ENCODE data around the gene SUZ12.
A peak's percentile ranks its signal among the peaks of the same experiment; 100 is the strongest.
"Not testable (repeated sequence)": the region's sequence is repeated elsewhere in the genome, so short reads cannot be mapped to it uniquely, and the experiment has no call there.

Gene SUZ12

DNA sequence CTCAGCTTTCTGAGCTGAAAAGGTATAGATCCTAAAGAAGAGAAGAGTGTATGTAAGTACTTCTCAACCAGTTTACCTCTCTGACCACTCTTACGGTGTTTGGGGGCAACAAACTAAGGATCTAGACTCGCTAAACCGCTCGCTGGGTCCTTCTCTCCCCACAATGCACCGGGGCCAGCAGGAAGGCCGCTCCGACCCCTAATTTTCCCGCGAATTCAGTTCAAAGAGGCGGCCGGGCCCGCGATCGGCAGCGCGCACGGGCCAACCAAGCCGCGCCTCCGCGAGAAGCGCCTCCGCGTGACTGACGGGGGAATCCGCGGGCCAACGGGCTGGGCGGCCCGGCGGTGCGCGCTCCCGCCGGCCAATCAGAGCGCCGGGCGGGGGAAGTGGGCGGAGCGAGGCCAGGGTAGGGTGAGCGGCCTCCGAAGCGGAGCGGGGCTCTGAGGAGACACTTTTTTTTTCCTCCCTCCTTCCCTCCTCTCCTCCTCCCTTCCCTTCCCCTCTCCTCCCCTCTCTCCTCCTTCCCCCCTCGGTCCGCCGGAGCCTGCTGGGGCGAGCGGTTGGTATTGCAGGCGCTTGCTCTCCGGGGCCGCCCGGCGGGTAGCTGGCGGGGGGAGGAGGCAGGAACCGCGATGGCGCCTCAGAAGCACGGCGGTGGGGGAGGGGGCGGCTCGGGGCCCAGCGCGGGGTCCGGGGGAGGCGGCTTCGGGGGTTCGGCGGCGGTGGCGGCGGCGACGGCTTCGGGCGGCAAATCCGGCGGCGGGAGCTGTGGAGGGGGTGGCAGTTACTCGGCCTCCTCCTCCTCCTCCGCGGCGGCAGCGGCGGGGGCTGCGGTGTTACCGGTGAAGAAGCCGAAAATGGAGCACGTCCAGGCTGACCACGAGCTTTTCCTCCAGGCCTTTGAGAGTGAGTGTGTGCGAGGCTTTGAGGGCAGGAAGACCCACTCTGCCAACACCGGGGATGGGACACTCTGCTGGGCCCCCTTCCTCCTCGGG lies at the start of gene SUZ12:
Gene SUZ12 (plus strand): TSS at position 393 of the 995 bp plus-strand sequence. CDS start 240 bp downstream, at position 633.
- DNase-seq: peak; percentile 42 to 76 (median 50)

DNA sequence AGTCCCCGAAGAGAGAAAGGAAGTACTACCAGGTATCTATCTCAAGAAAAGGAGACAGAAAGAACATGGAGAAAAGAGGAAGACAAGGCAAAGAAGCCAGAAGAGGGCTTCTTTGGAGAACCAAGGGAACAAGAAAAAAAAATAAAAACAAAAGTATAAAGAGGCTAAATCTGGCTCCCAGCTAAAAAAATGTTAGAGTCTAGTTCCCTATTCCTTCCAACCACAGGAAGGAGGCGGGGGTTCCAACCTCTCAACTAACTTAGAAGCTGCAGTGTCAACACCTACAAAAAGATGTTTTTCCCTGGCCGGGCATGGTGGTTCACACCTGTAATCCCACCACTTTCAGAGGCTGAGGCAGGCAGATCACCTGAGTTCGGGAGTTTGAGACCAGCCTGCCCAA lies 48.7 kb upstream of the SUZ12 start:
- no peak for DNase-seq

DNA sequence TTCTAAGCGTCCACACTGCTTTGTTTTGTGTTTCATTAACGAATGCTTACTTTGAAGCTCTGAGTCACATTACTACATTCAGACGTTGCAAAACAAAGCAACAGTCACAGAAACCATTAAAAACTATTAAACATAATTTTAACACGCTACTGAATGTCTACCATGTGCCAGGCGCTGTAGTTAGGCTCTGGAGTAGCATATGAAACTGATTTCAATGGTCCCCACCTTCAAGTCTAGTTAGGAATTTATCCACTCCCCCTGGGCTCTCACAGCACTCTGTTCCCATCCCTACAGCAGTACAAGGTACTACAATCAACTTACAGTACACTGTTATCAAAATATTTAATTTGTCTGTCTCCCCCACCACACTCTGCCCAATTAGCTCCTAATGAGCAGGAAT lies 35.9 kb upstream of the SUZ12 start:
- no peak for DNase-seq

DNA sequence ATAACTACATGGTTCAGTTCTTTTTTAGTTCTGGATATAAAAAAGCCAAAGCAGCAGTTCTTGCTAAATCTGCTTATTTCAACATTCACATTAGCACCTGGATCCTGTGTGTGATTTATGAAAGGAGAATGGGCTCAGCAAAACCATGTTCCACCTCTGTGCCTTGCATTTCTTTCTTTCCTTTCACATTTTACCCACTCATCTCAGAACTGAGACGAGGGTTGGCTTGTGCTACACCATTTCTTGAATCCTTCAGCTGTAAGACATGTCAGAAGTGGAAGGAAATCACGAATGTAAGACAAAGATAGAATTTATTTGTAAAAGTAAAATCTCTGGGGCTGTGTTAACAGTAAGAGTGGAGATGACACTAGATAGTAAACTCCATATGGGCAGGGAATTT lies 34.1 kb upstream of the SUZ12 start:
- no peak for DNase-seq

DNA sequence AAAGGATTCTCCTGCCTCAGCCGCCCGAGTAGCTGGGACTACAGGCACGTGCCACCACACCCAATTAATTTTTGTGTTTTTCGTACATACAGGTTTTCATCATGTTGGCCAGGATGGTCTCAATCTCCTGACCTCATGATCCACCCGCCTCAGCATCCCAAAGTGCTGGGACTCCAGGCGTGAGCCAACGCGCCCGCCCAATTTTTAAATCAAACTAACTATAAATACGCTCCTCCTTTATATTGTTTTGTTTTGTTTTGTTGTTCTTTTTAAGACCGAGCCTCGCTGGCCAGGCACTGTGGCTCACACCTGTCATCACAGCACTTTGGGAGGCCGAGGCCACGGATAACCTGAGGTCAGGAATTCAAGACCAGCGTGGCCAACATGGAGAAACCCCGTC lies 33.4 kb upstream of the SUZ12 start:
- no peak for DNase-seq

DNA sequence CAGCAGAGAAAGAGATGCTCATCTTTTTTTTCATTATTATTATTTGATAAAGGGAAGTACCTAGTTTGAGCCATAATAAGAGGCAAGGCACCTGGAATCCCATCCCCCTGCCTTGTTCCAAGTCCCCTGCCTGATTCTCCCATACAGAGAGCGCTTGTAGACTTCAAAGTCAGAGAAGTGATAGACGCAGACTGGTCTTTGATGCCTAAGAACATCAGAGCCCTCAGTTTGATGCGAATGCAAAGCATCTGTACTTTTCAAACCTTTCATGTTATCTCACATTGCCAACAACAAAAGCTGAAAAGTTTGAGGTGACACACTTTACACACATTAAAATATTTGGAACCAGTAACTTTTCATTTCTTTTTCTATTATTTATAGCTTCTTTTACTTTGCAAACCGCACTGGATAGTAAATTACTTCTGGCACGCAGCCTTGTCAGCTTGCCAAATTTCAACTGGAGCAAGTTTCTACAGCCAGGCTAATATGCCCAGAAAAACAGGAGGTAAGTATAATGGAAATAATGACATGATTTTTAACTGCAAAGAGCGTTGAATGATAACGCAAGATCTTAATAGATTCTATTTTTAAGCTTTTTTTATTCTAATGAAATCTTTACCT lies 29.4 kb upstream of the SUZ12 start:
- no peak for DNase-seq

DNA sequence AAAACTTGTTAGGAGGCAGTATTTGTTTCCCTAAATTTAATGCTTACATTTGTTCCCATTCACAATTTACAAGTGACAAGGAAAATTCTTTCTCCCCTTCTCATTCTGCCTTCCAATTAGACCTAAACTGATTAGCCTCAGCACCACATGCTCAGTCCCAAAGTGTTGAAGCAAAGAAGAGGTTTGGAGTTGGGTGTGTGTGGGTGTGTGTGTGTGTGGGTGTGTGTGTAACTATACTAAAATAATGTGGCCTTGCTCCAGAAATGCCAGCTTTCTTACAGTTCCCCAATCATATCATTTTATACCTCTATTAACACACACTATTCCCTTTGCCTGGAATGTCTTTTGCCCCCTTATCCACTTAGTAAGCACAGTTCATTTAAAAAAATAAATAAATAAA lies 28.4 kb upstream of the SUZ12 start:
- no peak for DNase-seq

DNA sequence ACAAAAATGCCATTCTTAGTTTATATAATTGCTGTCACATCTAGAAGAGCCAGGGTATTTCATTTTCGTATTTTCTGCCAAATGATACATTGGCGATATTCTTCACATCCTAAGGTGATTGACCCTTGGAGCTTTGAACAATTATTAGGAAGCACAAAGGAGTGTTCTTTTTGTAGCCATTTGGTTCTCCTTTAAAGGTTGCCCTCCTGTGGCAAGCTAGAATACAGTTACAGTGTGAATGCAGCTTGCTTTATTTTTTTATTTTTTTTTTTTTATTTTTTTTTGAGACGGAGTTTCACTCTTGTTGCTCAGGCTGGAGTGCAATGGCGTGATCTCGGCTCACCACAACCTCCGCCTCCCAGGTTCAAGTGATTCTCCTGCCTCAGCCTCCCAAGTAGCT lies 24.1 kb upstream of the SUZ12 start:
- not testable (repeated sequence) for DNase-seq

DNA sequence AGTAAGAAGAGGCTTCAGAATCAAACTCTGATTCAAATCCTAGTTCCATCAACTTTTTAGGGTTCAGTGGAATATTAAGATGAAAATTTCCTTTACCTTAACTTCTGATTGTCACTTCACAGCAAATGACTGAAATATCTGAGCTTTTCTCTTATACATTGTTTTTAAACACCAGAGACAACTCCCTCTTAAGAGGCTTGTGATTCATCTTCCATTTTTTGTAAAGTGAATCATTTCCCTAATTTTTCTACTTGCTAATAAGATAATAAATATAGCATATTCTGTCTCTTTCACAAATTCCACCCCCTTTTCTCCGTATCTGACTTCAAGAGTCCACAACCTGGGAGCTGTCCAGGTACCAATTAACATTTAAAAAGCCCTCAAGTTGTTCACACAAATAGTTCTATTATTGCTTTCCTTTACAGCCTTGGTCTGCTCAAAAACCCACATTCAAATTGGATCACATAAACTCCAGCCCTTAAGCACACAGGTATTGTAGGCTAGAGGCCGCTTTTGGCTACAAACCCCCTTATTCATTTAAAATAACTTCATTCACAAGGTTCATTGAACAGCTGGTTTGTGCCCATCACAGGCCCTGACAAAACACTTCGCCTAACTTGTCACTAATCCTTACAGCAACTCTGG lies 21.2 kb upstream of the SUZ12 start:
- DNase-seq: no peak

DNA sequence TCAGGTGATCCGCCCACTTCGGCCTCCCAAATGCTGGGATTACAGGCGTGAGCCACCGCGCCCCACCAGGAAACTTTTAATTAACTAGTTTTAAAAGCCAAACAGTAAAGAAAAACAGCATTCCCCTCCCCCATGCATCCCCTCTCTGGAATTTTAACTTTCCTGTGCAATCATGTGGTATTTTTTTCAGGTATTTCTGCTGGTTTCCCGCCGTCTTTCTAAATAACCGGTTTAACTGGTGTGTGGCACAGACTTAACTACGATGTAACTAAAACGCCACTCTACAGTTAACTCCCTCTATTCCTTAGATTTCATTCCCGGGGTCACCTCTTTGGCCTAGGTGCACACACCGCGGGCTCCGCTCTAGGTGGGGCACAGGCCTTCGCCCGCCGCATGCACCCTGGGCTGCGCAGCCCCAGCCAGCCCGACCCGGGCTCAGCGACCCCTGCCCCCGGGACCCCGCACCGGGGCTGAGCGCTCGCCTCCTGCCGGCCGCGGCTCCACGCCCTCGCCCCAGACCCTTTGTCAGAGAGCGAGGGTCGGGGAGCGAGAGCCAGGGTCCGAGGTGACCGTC lies 20.2 kb upstream of the SUZ12 start:
- DNase-seq: no peak

DNA sequence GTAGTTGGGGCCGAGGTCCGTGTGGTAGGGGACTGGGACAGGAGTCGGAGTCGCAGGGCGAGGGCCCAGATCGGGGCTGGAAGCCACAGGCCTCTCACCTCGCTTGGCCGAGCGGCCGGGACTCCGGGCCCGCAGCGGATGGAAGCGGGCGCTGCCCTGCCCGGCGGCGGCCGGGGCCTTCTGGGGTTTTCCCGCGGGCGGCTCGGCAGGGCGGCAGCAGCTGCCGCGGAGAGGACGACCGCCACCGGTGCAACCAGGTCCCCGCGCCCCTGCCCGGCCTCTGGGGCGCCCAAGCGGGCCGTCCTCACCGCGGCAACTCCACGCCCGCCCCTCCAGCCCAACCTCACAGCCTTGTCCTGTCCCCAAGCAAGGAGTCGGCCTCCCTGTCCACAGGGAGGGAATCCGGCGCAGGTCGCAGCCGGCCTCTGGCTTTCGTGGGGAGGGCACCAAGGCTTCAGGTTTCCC lies 19.7 kb upstream of the SUZ12 start:
- DNase-seq: no peak

DNA sequence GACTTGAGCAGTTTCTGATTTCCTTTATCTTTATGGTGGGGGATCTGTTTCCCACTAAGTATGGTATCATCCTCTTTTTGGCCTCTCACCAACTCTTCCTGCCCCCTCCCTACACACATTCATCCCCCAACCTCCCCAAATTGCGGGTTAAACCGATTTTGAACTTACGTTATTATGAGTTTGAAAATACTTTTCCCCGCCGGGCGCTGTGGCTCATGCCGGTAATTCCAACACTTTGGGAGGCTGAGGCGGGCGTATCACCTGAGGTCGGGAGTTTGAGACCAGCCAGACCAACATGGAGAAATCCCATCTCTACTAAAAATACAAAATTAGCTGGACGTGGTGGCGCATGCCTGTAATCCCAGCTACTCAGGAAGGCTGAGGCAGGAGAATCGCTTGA lies 19.1 kb upstream of the SUZ12 start:
- not testable (repeated sequence) for DNase-seq

DNA sequence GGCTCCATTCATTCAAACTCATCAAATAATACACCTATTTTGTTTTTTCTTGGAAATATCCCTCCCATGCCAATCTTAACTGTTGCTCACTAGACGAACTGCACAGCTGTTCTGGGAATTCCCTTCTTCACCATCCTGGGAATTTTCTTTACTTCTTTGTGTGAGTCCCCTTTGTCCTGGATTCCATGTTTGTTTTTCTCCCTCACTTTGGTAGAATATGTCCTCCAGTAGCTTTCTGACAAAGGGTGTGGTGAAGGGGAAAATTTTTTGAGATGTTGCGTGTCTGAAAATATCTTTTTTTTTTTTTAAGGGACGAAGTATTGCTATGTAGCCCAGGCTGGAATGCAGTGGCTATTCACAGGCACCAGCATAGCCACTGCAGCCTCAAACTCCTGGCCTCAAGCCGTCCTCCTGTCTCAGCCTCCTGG lies 18.1 kb upstream of the SUZ12 start:
- no peak for DNase-seq

DNA sequence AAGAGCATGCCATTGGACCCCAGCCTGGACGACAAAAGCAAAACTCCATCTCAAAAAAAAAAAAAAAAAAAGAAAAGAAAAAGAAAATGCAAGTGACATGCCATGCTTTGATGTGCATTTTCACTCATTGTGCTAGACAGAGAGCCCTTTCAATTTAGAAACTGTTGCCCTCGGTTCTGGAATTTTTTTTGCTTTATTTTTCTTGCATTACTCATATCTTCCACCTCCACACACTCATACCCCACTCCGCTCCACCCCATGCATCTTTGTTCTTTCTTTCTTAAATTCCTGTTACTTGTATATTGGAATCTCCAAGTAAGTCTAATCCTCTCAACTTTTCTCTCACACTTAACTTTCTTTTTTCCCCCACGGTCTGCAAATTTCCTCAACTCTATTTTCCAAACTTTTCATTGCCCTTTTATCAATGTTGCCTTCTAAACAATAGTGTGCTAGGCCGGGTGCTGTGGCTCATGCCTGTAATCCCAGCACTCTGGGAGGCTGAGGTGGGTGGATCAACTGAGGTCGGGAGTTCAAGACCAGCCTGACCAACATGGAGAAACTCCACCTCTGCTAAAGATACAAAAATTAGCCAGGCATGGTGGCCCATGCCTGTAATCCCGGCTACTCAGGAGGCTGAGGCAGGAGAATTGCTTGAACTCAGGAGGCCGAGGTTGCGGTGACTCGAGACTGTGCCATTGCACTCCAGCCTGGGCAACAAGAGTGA lies 16.8 kb upstream of the SUZ12 start:
- DNase-seq: no peak

DNA sequence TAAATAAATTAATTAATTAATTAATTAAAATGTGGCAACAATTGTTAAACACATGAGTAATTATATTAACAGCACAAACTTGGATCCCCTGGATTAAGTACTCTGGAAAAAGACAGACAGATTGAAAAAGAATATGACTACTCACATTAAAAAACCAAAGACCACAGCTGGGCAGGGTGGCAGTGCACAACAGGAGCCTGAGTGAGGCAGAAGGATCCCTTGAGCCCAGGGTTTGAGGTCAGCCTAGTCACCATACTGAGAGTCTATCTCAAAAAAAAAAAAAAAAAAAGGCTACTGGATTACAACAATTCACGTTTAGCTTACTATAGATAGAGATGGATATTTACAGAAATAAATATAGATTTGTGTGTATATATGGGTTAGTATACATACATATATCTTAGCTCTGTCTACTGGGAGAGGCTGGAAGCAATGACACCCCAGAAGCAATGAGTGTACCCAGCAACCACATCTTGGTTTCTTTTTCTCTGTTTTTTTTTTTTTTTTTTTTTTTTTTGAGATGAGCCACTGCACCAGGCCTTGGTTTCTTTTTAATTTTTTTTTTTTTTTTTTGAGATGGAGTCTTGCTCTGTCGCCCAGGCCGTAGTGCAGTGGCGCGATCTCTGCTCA lies 10.6 kb upstream of the SUZ12 start:
- no peak for DNase-seq

DNA sequence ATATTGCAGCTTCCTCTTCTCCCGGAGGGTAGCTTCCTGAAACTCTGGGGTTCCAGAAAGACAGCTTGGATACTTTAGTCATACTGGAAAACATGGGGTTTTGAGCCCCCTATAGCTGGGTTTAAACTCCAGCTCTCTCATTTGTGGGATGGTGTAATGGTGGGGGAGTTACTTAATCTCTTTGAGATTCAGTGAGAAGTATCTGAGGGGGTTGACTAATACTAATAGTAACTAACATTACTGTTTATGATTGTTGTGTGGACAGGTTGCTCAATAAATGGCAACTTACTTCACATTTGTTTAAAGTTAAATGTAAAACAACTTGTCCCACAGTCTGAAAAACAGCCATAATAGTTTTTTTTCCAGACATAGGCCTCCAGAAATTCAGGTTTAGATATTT lies 5.1 kb upstream of the SUZ12 start:
- DNase-seq: no peak

DNA sequence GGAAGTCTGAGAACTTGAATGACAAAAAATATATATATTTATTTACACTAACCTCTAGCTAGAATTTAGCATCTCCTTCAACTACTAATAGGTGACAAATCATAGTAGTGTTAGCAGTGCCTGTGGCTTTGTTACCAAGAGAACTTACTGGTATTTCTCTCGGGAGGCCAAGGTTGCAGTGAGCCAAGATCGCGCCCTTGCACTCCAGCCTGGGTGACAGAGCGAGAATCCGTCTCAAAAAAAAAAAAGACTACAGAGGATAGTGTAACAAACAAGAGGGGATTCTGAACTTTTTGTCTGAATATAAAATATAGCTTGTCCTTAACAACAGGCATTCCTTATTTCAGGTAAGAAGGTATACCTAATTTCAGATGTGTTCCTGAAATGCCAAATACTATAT lies 1.3 kb upstream of the SUZ12 start:
- DNase-seq: no peak

DNA sequence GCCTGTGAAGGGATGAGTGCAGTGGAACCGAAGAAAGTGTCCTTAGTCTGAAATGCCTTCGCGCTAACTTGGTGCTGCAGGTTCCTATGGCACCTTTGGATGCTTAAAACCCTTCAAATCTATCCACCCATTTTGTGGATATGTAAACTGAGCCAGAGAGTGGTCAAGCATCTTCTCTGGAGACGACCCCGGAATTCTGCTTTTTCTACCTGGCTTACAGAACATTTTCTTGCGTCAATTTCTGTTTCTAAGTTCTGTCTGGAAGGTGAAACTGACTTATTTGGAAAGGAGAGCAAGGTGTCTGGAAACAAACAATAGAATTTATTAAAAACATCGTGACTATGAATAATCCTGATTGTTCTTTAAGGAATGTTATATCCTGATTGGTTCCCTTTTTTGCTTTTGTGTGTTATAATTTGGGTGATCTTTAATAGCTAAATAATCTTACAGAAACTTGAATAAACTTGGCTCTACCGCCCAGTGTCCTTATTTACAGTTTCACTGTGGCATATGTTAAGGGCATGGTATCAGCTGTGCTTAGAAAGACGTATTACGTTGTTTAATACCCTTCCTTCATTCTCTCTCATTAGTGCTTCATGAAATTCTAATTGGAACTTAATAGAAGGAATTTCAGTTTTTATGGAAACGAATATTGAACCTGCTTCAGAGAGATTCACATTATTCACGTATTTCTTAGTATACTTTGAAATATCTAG lies 1.3 kb downstream of the SUZ12 start:
- DNase-seq: not testable (repeated sequence)

DNA sequence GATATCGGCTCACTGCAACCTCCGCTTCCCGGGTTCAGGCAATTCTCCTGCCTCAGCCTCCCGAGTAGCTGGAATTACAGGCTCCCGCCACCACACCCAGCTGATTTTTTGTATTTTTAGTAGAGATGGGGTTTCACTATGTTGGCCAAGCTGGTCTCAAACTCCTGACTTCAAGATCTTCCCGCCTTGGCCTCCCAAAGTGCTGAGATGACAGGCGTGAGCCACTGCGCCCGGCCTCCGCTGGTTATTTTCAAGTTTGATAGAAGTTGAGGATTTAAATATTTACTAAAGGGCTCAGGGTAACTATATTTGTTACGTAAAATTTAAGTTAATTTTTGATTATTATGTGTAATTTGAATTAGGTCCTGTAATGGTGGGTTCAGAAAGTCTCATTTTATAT lies 5.1 kb downstream of the SUZ12 start:
- not testable (repeated sequence) for DNase-seq

DNA sequence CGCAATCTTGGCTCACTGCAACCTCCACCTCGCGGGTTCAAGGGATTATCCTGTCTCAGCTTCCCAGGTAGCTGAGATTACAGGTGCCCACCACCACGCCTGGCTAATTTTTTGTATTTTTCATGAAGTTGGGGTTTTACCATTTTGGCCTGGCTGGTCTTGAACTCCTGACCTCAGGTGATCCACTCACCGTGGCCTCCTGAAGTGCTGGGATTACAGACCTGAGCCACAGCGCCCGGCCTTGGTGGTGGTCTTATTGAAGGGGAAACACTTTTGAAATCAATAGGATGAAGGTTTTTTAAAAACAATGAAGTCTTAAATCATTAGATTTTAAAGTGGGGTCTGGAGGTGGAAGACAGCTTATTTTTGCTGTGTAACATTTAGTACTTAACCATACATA lies 5.6 kb downstream of the SUZ12 start:
- not testable (repeated sequence) for DNase-seq

DNA sequence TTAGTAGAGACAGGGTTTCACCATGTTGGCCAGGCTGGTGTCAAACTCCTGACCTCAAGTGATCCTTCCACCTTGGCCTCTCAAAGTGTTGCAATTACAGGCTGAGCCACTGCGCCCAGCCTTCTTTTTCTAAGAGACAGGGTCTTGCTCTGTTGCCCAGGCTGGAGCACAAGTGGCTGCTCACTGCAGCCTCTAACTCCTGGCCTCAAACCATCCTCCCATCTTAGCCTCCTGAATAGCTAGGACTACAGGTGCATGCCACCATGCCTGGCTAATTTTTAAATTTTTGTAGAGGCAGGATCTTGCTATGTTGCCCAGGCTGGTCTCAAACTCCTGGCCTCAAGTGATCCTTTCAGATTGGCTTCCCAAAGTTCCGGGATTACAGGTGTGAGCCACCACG lies 15.1 kb downstream of the SUZ12 start:
- DNase-seq: not testable (repeated sequence)
